ENCODE data around the gene RIMOC1.

- TF ChIP-seq CTCF (IDR thresholded peaks at IDR 0.05; ENCODE audit: poor library complexity, severe bottlenecking) (no peak), EZH2 (IDR thresholded peaks at IDR 0.05; ENCODE audit: borderline replicate concordance, insufficient read depth, low read length, poor library complexity, severe bottlenecking) (no peak), POLR2AphosphoS5 (IDR thresholded peaks at IDR 0.05) (no peak), REST (IDR thresholded peaks at IDR 0.05; ENCODE audit: borderline replicate concordance) (no peak), EP300 (conservative IDR thresholded peaks at IDR 0.05; ENCODE audit: poor library complexity, severe bottlenecking) (no peak), TAF1 (IDR thresholded peaks at IDR 0.05; ENCODE audit: low read depth) (no peak), RAD21 (conservative IDR thresholded peaks at IDR 0.05) (no peak), MXI1 (conservative IDR thresholded peaks at IDR 0.05; ENCODE audit: poor library complexity, severe bottlenecking) (no peak), SMC3 (conservative IDR thresholded peaks at IDR 0.05; ENCODE audit: poor library complexity) (no peak)
These were observed 34.9 kb upstream of the RIMOC1 start for GRCh38 chr5:41869151-41869723.

Measured in neural cell (in vitro differentiated cells).